ENCODE results near the gene TTC16.
A peak's percentile ranks its signal among the peaks of the same experiment; 100 is the strongest.

TTC16 gene

GRCh38 chr9:127698985-127699670 is 16.8 kb upstream of the TTC16 start:
- DNase-seq: no peak

- DNase-seq: no peak
These were observed 15.7 kb upstream of the TTC16 start for GRCh38 chr9:127700140-127700539.

- DNase-seq: peak; percentile 70
These were observed 15.2 kb upstream of the TTC16 start for GRCh38 chr9:127700594-127701255.

- no peak for DNase-seq
These were observed 12.5 kb upstream of the TTC16 start for GRCh38 chr9:127703289-127703946.

- DNase-seq: no peak
These were observed 10.1 kb upstream of the TTC16 start for GRCh38 chr9:127705577-127706379.

- DNase-seq: no peak
These were observed 9.0 kb upstream of the TTC16 start, which contains the start of gene CFAP157 for GRCh38 chr9:127706836-127707241. CFAP157 (plus strand) TSS chr9:127706988; CDS start chr9:127707032, 44 bp downstream.

GRCh38 chr9:127707766-127708165 is 8.1 kb upstream of the TTC16 start:
- peak; percentile 6 for DNase-seq

- DNase-seq: no peak
These were observed 6.8 kb upstream of the TTC16 start for GRCh38 chr9:127708952-127709587.

GRCh38 chr9:127710204-127710783 is 5.6 kb upstream of the TTC16 start:
- no peak for DNase-seq

- DNase-seq: no peak
These were observed 4.6 kb upstream of the TTC16 start for GRCh38 chr9:127711226-127711701.

- no peak for DNase-seq
These were observed 4.0 kb upstream of the TTC16 start for GRCh38 chr9:127711831-127712274.

- DNase-seq: no peak
These were observed 3.5 kb upstream of the TTC16 start for GRCh38 chr9:127712371-127712770.

GRCh38 chr9:127712867-127713266 is 3.0 kb upstream of the TTC16 start:
- no peak for DNase-seq

- no peak for DNase-seq
These were observed 1.7 kb upstream of the TTC16 start for GRCh38 chr9:127714020-127714750.

GRCh38 chr9:127714951-127715469 is 869 bp upstream of the TTC16 start:
- DNase-seq: no peak

GRCh38 chr9:127716412-127716811 is 533 bp downstream of the TTC16 start:
- DNase-seq: no peak

GRCh38 chr9:127717766-127718165 is 1.9 kb downstream of the TTC16 start:
- no peak for DNase-seq

- no peak for DNase-seq
These were observed 4.4 kb downstream of the TTC16 start for GRCh38 chr9:127720031-127720864.

- DNase-seq: no peak
These were observed 5.0 kb downstream of the TTC16 start for GRCh38 chr9:127720865-127721227.

GRCh38 chr9:127721391-127721821 is 5.5 kb downstream of the TTC16 start:
- no peak for DNase-seq

Data from NCI-H526 treated with DMSO at 0.1 percent for 48 hours (cell line).